H9 (cell line): ENCODE measurements around the gene SWAP70. TPM values are rescaled to one million over a fixed set of nuclear protein-coding genes. Genes with fewer than 3 reads are reported as not detected.

ENCODE experiments used
- DNase-seq: peaks from one replicate; pipeline ENCODE4 v3.0.0-alpha.2; 2017
- H2AFZ ChIP-seq: one replicate; pipeline ENCODE4 v1.6.1; 2013; ENCODE audit warnings: mild to moderate bottlenecking, low read length, control low read depth, moderate library complexity
- H2AK5ac ChIP-seq: 2 replicates; pipeline ENCODE4 v1.6.1; 2013; ENCODE audit warnings: low read length, control low read depth, mixed read lengths; ENCODE audit not compliant: insufficient read length
- H2BK120ac ChIP-seq: one replicate; pipeline ENCODE4 v1.6.1; 2013; ENCODE audit warnings: low read depth, mild to moderate bottlenecking, low read length, control low read depth, inconsistent platforms; ENCODE audit not compliant: poor library complexity, severe bottlenecking
- H2BK12ac ChIP-seq: 2 replicates; pipeline ENCODE4 v1.6.1; 2013; ENCODE audit warnings: low read length, control low read depth, mixed read lengths, low read depth; ENCODE audit not compliant: insufficient read length
- H2BK15ac ChIP-seq: 2 replicates; pipeline ENCODE4 v1.6.1; 2013; ENCODE audit warnings: low read depth, low read length, control low read depth
- H2BK20ac ChIP-seq: one replicate; pipeline ENCODE4 v1.6.1; 2013; ENCODE audit warnings: low read depth, mild to moderate bottlenecking, low read length, control low read depth, inconsistent platforms; ENCODE audit not compliant: poor library complexity, severe bottlenecking
- H2BK5ac ChIP-seq: 2 replicates; pipeline ENCODE4 v1.6.1; 2013; ENCODE audit warnings: low read length, control low read depth, mixed read lengths; ENCODE audit not compliant: insufficient read length
- H3K14ac ChIP-seq: 2 replicates; pipeline ENCODE4 v1.6.1; 2013; ENCODE audit warnings: low read length, control low read depth; ENCODE audit not compliant: insufficient read depth
- H3K18ac ChIP-seq: 2 replicates; pipeline ENCODE4 v1.6.1; 2013; ENCODE audit warnings: low read depth, mild to moderate bottlenecking, mixed read lengths, low read length, control low read depth; ENCODE audit not compliant: insufficient read length
- H3K23ac ChIP-seq: 2 replicates; pipeline ENCODE4 v1.6.1; 2013; ENCODE audit warnings: low read length, control low read depth, mixed read lengths, low read depth; ENCODE audit not compliant: insufficient read length
- H3K23me2 ChIP-seq: 2 replicates; pipeline ENCODE4 v1.6.1; 2013; ENCODE audit warnings: low read depth, mild to moderate bottlenecking, mixed read lengths, low read length, control low read depth; ENCODE audit not compliant: insufficient read length, poor library complexity, severe bottlenecking
- H3K27ac ChIP-seq: 2 replicates; pipeline ENCODE4 v1.5.1; 2013; ENCODE audit warnings: low read length, control low read depth, mixed read lengths, low read depth; ENCODE audit not compliant: insufficient read length
- H3K27me3 ChIP-seq: 2 replicates; pipeline ENCODE4 v1.6.1; 2013; ENCODE audit warnings: low read length, control low read depth, inconsistent platforms; ENCODE audit not compliant: insufficient read depth
- H3K4ac ChIP-seq: 2 replicates; pipeline ENCODE4 v1.6.1; 2013; ENCODE audit warnings: low read depth, mild to moderate bottlenecking, control low read depth, inconsistent platforms, low read length, moderate library complexity
- H3K4me1 ChIP-seq: 2 replicates; pipeline ENCODE4 v1.6.1; 2013; ENCODE audit warnings: low read length, control low read depth, inconsistent platforms; ENCODE audit not compliant: insufficient read depth
- H3K4me2 ChIP-seq: 2 replicates; pipeline ENCODE4 v1.6.1; 2013; ENCODE audit warnings: low read length, control low read depth, mixed read lengths; ENCODE audit not compliant: insufficient read length, insufficient read depth
- H3K56ac ChIP-seq: 2 replicates; pipeline ENCODE4 v1.6.1; 2013; ENCODE audit warnings: low read depth, mild to moderate bottlenecking, mixed read lengths, low read length, control low read depth; ENCODE audit not compliant: insufficient read length
- H3K79me1 ChIP-seq: 2 replicates; pipeline ENCODE4 v1.6.1; 2013; ENCODE audit warnings: low read depth, mild to moderate bottlenecking, moderate library complexity, low read length, control low read depth, inconsistent platforms; ENCODE audit not compliant: insufficient read depth, poor library complexity, severe bottlenecking
- H3K79me2 ChIP-seq: 2 replicates; pipeline ENCODE4 v1.6.1; 2013; ENCODE audit warnings: low read length, control low read depth, inconsistent platforms; ENCODE audit not compliant: insufficient read depth
- H3K9ac ChIP-seq: 2 replicates; pipeline ENCODE4 v1.6.1; 2013; ENCODE audit warnings: low read length, control low read depth, mixed read lengths; ENCODE audit not compliant: insufficient read length; ENCODE audit errors: extremely low read depth
- H3K9me3 ChIP-seq: one replicate; pipeline ENCODE4 v1.6.1; 2013; ENCODE audit warnings: low read depth, low read length, inconsistent platforms; ENCODE audit not compliant: control insufficient read depth
- H3T11ph ChIP-seq: one replicate; pipeline ENCODE4 v1.6.1; 2013; ENCODE audit warnings: mild to moderate bottlenecking, low read length, control low read depth, inconsistent platforms
- H4K20me1 ChIP-seq: one replicate; pipeline ENCODE4 v1.6.1; 2013; ENCODE audit not compliant: control insufficient read depth, insufficient read length, insufficient read depth
- H4K5ac ChIP-seq: 2 replicates; pipeline ENCODE4 v1.6.1; 2013; ENCODE audit warnings: low read depth, mild to moderate bottlenecking, mixed read lengths, low read length, control low read depth; ENCODE audit not compliant: insufficient read length
- H4K8ac ChIP-seq: replicated peaks from 2 replicates; pipeline ENCODE4 v1.6.1; 2013; ENCODE audit warnings: low read length, control low read depth, mixed read lengths, low read depth; ENCODE audit not compliant: insufficient read length
- H4K91ac ChIP-seq: 2 replicates; pipeline ENCODE4 v1.6.1; 2013; ENCODE audit warnings: low read depth, mild to moderate bottlenecking, moderate library complexity, mixed read lengths, low read length, control low read depth; ENCODE audit not compliant: insufficient read length
- H3K27ac Mint-ChIP-seq, 3 experiments: 2 replicates in 2 of 3; 3 replicates in 1 of 3; pipeline ENCODE4 v1.8.0; 2020 to 2021; ENCODE audit warnings: mixed read lengths in 3 of 3, mild to moderate bottlenecking in 1 of 3, moderate library complexity in 1 of 3
- H3K27me3 Mint-ChIP-seq: 2 replicates; pipeline ENCODE4 v1.8.0; 2021; ENCODE audit warnings: low read depth, mild to moderate bottlenecking, moderate library complexity, mixed read lengths
- H3K36me3 Mint-ChIP-seq, 3 experiments: 2 replicates in 2 of 3; 3 replicates in 1 of 3; pipeline ENCODE4 v1.8.0; 2020 to 2021; ENCODE audit warnings: low read depth in 3 of 3, mixed read lengths in 3 of 3; ENCODE audit not compliant: insufficient read depth in 1 of 3
- H3K4me1 Mint-ChIP-seq, 2 experiments: 2 replicates each; pipeline ENCODE4 v1.8.0; 2020; ENCODE audit warnings: mixed read lengths in 2 of 2
- H3K4me3 Mint-ChIP-seq, 2 experiments: 2 replicates in 1 of 2; 3 replicates in 1 of 2; pipeline ENCODE4 v1.8.0; 2020 to 2021; ENCODE audit warnings: mild to moderate bottlenecking in 2 of 2, mixed read lengths in 2 of 2, moderate library complexity in 1 of 2
- H3K9me3 Mint-ChIP-seq, 2 experiments: 2 replicates in 1 of 2; 3 replicates in 1 of 2; pipeline ENCODE4 v1.8.0; 2020; ENCODE audit warnings: mild to moderate bottlenecking in 2 of 2, mixed read lengths in 2 of 2, moderate library complexity in 1 of 2
- CTCF ChIP-seq: fragments of 200-600 bp; sonication (generic); conservative IDR thresholded peaks from 3 replicates; pipeline ENCODE4 v1.8.0; 2021; ENCODE audit warnings: antibody characterized with exemption, mild to moderate bottlenecking
- WGBS: extraction: QIAGEN DNeasy Blood & Tissue Kit; methylation state at CpG from one replicate; pipeline ENCODE4 v1.1.7; 2013; ENCODE audit warnings: missing lambda C conversion rate, low lambda C conversion rate, mixed read lengths; ENCODE audit not compliant: insufficient read length; ENCODE audit errors: extremely low coverage; 5-methylcytosine and 5-hydroxymethylcytosine counted together
- total RNA-seq: library from RNA; stranded (reverse); gene quantifications from 2 replicates; pipeline ENCODE4 v1.2.1, GENCODE V29; 2021

Gene SWAP70
- total RNA-seq, 1 experiment from 2014 or later: 34.4 TPM

GRCh38 chr11:9615031-9615451, 48.8 kb upstream of the SWAP70 start:
- Histone ChIP-seq H3K56ac (no peak overlapping the region), H3K79me2 (no peaks in the 10 kb centered on the region), H2BK5ac (no peak overlapping the region), H2AK5ac (no peak overlapping the region), H4K5ac (no peak overlapping the region), H3K9me3 (no peaks in the 10 kb centered on the region), H2BK15ac (no peak overlapping the region), H3K9ac (no peak overlapping the region), H4K91ac (no peak overlapping the region), H3K14ac (no peak overlapping the region), H2BK20ac (no peak overlapping the region), H4K20me1 (no peaks in the 10 kb centered on the region), H3K23me2 (peaks cover 11% of the 10 kb centered on the region), H3K4me1 (no peaks in the 10 kb centered on the region), H3K79me1 (no peaks in the 10 kb centered on the region), H3K4ac (no peak overlapping the region), H3K18ac (no peak overlapping the region), H2AFZ (no peak overlapping the region), H3K27me3 (no peaks in the 10 kb centered on the region), H3K23ac (no peak overlapping the region), H2BK12ac (no peak overlapping the region), H3K4me2 (peak overlapping the region; percentile 69), H4K8ac (no peak overlapping the region), H3T11ph (no peak overlapping the region), H2BK120ac (no peak overlapping the region), H3K27ac (no peak overlapping the region)
- H3K27me3 Mint-ChIP-seq: no peaks in the 10 kb centered on the region
- WGBS: no CpG with 5 or more reads among the region's 2 CpGs
- DNase-seq: no peak
- peak overlapping the region in 1 of 2 experiments; percentile 38; a peak in 1 of 5 replicates for H3K4me3 Mint-ChIP-seq
- H3K27ac Mint-ChIP-seq: no peak overlapping the region
- peaks cover 22 to 24% of the 10 kb centered on the region in 2 experiments for H3K4me1 Mint-ChIP-seq
- H3K9me3 Mint-ChIP-seq: peaks cover 0 to 2% of the 10 kb centered on the region in 2 experiments; a peak in 1 of 5 replicates
- 0 out of 7 replicates have a peak, but pooled peaks cover 0 to 3% (median 0%) of the 10 kb centered on the region in 3 experiments for H3K36me3 Mint-ChIP-seq
- no peak for TF ChIP-seq CTCF
